ENCODE data around the gene EEPD1. TPM values are rescaled to one million over a fixed set of nuclear protein-coding genes. Genes with fewer than 3 reads are reported as not detected.

Gene EEPD1
- total RNA-seq, 1 experiment from 2014 or later = 7.8 TPM

DNA sequence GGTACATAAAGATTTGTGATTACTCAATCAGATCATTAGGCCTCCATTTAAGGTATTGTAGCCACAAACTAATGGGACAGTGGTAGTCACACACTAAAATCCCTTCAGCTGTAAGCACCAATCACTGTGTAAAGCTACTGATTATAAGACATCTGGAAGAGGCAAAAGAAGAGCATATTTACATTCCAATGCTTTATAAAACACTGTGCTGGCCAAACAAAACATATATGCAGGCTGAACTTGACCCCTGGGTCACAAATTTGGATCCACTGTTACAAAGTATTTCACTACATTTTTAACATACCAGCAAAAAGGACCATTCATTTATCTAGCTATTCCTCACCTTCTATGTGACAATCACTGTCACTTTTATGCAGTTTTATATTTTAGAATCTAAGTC lies 195.2 kb downstream of the EEPD1 start (continued):
- TF ChIP-seq ZNF281 (CRISPR knock-in tag; IDR thresholded peaks at IDR 0.05) (no peak), RORB (CRISPR knock-in tag; IDR thresholded peaks at IDR 0.05) (no peak), NR2C2 (CRISPR knock-in tag; IDR thresholded peaks at IDR 0.05) (no peak), ZNF219 (CRISPR knock-in tag; IDR thresholded peaks at IDR 0.05; ENCODE audit: borderline replicate concordance) (no peak)

- Mint-ChIP-seq H3K4me3 (no peak overlapping the region), H3K9me3 (peaks cover 12% of the 10 kb centered on the region), H3K4me1 (peaks cover 10% of the 10 kb centered on the region), H3K36me3 (no peaks in the 10 kb centered on the region), H3K27me3 (ENCODE audit: low read depth) (0 out of 2 replicates have a peak, but pooled peaks cover under 1% of the 10 kb centered on the region), H3K27ac (no peak overlapping the region)
- TF ChIP-seq MXD4 (CRISPR knock-in tag; IDR thresholded peaks at IDR 0.05; ENCODE audit: borderline replicate concordance) = no peak
- TF ChIP-seq, protein P1, sequence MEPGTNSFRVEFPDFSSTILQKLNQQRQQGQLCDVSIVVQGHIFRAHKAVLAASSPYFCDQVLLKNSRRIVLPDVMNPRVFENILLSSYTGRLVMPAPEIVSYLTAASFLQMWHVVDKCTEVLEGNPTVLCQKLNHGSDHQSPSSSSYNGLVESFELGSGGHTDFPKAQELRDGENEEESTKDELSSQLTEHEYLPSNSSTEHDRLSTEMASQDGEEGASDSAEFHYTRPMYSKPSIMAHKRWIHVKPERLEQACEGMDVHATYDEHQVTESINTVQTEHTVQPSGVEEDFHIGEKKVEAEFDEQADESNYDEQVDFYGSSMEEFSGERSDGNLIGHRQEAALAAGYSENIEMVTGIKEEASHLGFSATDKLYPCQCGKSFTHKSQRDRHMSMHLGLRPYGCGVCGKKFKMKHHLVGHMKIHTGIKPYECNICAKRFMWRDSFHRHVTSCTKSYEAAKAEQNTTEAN (CRISPR knock-in tag; IDR thresholded peaks at IDR 0.05) = no peak
- TF ChIP-seq, protein P2, sequence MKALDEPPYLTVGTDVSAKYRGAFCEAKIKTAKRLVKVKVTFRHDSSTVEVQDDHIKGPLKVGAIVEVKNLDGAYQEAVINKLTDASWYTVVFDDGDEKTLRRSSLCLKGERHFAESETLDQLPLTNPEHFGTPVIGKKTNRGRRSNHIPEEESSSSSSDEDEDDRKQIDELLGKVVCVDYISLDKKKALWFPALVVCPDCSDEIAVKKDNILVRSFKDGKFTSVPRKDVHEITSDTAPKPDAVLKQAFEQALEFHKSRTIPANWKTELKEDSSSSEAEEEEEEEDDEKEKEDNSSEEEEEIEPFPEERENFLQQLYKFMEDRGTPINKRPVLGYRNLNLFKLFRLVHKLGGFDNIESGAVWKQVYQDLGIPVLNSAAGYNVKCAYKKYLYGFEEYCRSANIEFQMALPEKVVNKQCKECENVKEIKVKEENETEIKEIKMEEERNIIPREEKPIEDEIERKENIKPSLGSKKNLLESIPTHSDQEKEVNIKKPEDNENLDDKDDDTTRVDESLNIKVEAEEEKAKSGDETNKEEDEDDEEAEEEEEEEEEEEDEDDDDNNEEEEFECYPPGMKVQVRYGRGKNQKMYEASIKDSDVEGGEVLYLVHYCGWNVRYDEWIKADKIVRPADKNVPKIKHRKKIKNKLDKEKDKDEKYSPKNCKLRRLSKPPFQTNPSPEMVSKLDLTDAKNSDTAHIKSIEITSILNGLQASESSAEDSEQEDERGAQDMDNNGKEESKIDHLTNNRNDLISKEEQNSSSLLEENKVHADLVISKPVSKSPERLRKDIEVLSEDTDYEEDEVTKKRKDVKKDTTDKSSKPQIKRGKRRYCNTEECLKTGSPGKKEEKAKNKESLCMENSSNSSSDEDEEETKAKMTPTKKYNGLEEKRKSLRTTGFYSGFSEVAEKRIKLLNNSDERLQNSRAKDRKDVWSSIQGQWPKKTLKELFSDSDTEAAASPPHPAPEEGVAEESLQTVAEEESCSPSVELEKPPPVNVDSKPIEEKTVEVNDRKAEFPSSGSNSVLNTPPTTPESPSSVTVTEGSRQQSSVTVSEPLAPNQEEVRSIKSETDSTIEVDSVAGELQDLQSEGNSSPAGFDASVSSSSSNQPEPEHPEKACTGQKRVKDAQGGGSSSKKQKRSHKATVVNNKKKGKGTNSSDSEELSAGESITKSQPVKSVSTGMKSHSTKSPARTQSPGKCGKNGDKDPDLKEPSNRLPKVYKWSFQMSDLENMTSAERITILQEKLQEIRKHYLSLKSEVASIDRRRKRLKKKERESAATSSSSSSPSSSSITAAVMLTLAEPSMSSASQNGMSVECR (CRISPR knock-in tag; IDR thresholded peaks at IDR 0.05; ENCODE audit: borderline replicate concordance) = no peak
- ATAC-seq (no peak), DNase-seq (ENCODE audit: low spot score) (no peak)
- POLR2A ChIA-PET = no interaction called here
- CTCF ChIA-PET = interaction anchor here (0.5 to 1.2 kb wide), 2 partner anchors 29 to 234 kb away, joined by 3 read pairs; no protein-coding TSS in a partner anchor
These were observed 195.7 kb downstream of the EEPD1 start for GRCh38 chr7:36348771-36349170.

DNA sequence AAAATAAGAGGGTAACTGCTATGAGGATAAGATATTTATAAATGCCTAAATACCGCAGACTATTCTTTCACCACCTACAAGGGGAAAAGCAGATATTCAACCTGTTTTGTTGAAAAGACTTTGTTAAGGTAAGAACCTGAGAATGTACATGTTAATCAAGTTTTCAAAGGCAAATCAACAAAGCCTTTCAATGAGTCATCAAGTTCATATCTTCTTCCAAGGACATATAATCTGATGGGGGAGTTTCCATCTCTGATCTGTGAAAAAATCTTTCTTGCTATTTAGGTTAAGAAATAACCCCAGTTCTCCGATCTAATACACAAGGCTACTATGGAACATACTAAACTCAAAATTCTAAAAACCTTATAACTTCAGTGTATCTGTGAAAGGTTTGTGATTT lies 196.6 kb downstream of the EEPD1 start:
- Mint-ChIP-seq H3K27ac (no peak overlapping the region), H3K4me3 (no peak overlapping the region), H3K36me3 (no peaks in the 10 kb centered on the region), H3K27me3 (ENCODE audit: low read depth) (peaks cover 7% of the 10 kb centered on the region; the same call in 1 of the 2 replicates), H3K4me1 (peaks cover 11% of the 10 kb centered on the region), H3K9me3 (peaks cover 12% of the 10 kb centered on the region)
- DNase-seq (ENCODE audit: low spot score) = no peak
- CTCF ChIA-PET = no interaction called here
- ATAC-seq = no peak
- POLR2A ChIA-PET = interaction anchor here (0.6 to 0.7 kb wide), 2 partner anchors 10 to 198 kb away, joined by 4 read pairs; no protein-coding TSS in a partner anchor
- TF ChIP-seq FOXK1 (CRISPR knock-in tag; IDR thresholded peaks at IDR 0.05) = no peak
- TF ChIP-seq, protein P3, sequence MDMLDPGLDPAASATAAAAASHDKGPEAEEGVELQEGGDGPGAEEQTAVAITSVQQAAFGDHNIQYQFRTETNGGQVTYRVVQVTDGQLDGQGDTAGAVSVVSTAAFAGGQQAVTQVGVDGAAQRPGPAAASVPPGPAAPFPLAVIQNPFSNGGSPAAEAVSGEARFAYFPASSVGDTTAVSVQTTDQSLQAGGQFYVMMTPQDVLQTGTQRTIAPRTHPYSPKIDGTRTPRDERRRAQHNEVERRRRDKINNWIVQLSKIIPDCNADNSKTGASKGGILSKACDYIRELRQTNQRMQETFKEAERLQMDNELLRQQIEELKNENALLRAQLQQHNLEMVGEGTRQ (CRISPR knock-in tag; IDR thresholded peaks at IDR 0.05) = no peak

Other genes starting within 250 kb of the EEPD1 start
- 72.8 to 81.1 TPM (median 73.3 TPM) in 3 replicates for gene ANLN, start 236.6 kb downstream of the EEPD1 start, total RNA-seq (2021)